A673 (cell line): ENCODE results near the gene NAPSA.

ENCODE experiments used
- EZH2 ChIP-seq: fragments of 200-600 bp; sonication (generic); IDR thresholded peaks from 2 replicates; pipeline ENCODE4 v1.6.1; 2017; ENCODE audit warnings: borderline replicate concordance, low read depth, mild to moderate bottlenecking, mixed read lengths, antibody characterized with exemption, low read length; ENCODE audit not compliant: poor library complexity, severe bottlenecking
- TF ChIP-seq, protein P1 (sequence below): fragments of 300-800, 200-600 bp; sonication (generic); conservative IDR thresholded peaks from 2 replicates; pipeline ENCODE4 v1.5.1; 2017; ENCODE audit warnings: low read depth, mild to moderate bottlenecking, antibody characterized with exemption, low read length, moderate library complexity, mixed read lengths

DNA sequence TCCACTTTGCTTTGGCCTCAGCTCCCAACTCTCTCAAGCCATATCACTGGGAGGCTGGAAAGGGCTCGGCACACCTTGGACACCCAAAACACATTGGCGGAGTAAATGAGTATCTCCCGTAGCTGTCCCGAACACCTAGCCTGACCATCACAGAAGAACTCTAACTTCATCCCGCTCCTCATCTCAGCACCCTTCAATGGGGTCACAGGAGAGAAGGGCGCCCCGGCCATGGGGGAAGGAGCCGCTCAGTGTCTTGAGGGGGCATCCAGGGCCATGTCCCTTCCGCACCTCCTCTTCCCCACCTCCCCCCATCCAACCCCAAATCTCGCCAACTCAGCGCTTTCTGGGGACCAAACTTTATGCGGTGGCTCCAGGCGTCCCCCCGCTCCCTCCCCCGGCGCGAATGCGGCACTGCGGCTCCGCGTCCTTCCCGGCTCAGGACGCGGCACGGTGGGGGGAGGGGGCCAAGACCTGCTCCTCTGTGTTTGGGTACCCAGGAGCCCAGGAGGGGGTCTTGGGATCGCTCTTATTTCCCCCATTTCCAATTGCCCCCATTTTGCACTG lies 39.3 kb downstream of the NAPSA start:
- TF ChIP-seq, protein P1, sequence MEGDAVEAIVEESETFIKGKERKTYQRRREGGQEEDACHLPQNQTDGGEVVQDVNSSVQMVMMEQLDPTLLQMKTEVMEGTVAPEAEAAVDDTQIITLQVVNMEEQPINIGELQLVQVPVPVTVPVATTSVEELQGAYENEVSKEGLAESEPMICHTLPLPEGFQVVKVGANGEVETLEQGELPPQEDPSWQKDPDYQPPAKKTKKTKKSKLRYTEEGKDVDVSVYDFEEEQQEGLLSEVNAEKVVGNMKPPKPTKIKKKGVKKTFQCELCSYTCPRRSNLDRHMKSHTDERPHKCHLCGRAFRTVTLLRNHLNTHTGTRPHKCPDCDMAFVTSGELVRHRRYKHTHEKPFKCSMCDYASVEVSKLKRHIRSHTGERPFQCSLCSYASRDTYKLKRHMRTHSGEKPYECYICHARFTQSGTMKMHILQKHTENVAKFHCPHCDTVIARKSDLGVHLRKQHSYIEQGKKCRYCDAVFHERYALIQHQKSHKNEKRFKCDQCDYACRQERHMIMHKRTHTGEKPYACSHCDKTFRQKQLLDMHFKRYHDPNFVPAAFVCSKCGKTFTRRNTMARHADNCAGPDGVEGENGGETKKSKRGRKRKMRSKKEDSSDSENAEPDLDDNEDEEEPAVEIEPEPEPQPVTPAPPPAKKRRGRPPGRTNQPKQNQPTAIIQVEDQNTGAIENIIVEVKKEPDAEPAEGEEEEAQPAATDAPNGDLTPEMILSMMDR: no peak
- TF ChIP-seq EZH2: no peak
